Fibroblast of lung (primary cell): ENCODE results near the gene UBE2M.

ENCODE experiments used
- CTCF ChIP-seq, 2 donors: IDR thresholded peaks in 1 of 2; conservative IDR thresholded peaks in 1 of 2; 1 replicate in 1 of 2; 2 replicates in 1 of 2; pipeline ENCODE4 v1.5.1; 2011 to 2012; ENCODE audit warnings: low read length in 2 of 2, control low read depth in 1 of 2, inconsistent platforms in 1 of 2, low read depth in 1 of 2, mild to moderate bottlenecking in 1 of 2
- EZH2 ChIP-seq: IDR thresholded peaks from 2 replicates; pipeline ENCODE4 v1.5.1; 2012; ENCODE audit warnings: low read length, control low read depth, mild to moderate bottlenecking; ENCODE audit errors: missing control alignments

GRCh38 chr19:58561373-58562121, 3.1 kb upstream of the UBE2M start:
- TF ChIP-seq CTCF (conservative IDR thresholded peaks at IDR 0.05 in 1 of 2, IDR thresholded peaks at IDR 0.05 in 1 of 2; ENCODE audit: low read depth in 1 of 2, low read length in 2 of 2) (no peak), EZH2 (no peak)
